Testis (tissue), 3 donors: ENCODE results near the gene ADARB1. TPM values are rescaled to one million over a fixed set of nuclear protein-coding genes. Genes with fewer than 3 reads are reported as not detected.

Experiments
- DNase-seq: peaks from one replicate; pipeline ENCODE4 v3.0.0-alpha.2; 2019
- H3K27ac ChIP-seq, 2 donors: fragments of 200-600 bp; sonication (generic); one replicate each; pipeline ENCODE4 v1.5.1; 2019
- H3K27me3 ChIP-seq: fragments of 200-600 bp; sonication (generic); one replicate; pipeline ENCODE4 v1.5.1; 2019
- H3K36me3 ChIP-seq: fragments of 200-600 bp; sonication (generic); one replicate; pipeline ENCODE4 v1.5.1; 2017; ENCODE audit warnings: low read depth; ENCODE audit errors: missing control alignments
- H3K4me1 ChIP-seq: fragments of 200-600 bp; sonication (generic); one replicate; pipeline ENCODE4 v1.5.1; 2019
- H3K4me3 ChIP-seq, 2 donors: fragments of 200-600 bp; sonication (generic); one replicate each; pipeline ENCODE4 v1.5.1; 2017 to 2019
- H3K9me3 ChIP-seq: fragments of 200-600 bp; sonication (generic); one replicate; pipeline ENCODE4 v1.5.1; 2017
- CTCF ChIP-seq, 3 experiments: fragments of 450-650 bp in 2 of 3; fragments of 200-600 bp in 1 of 3; sonication (generic) in 1 of 3; IDR thresholded peaks; one replicate each; pipeline ENCODE4 v1.5.1; 2016 to 2019; ENCODE audit warnings: antibody characterized with exemption in 3 of 3, mild to moderate bottlenecking in 2 of 3, moderate library complexity in 1 of 3
- POLR2A ChIP-seq: fragments of 450-650 bp; IDR thresholded peaks from one replicate; pipeline ENCODE4 v1.6.1; 2017; ENCODE audit warnings: antibody characterized with exemption, mild to moderate bottlenecking, moderate library complexity
- WGBS, 2 donors: methylation state at CpG; one replicate each; pipeline ENCODE4 v1.1.5; 2018; 5-methylcytosine and 5-hydroxymethylcytosine counted together
- intact Hi-C: fragments of 100-400 bp; cut with DNase I; formaldehyde crosslinking; loops from one replicate; pipeline ENCODE4 v1.15.1; 2023; ENCODE audit warnings: low total_unique reads
- polyA plus RNA-seq: library from polyadenylated mRNA; stranded (reverse); fragments of 350-450 nt; fragmentation: Illumina TruSeq; extraction: RNeasy Lipid Tissue Mini Kit (QIAGEN cat#74804); gene quantifications from one replicate; pipeline ENCODE4 v1.2.3, GENCODE V29; 2014; ENCODE audit warnings: low read depth, low replicate concordance; ENCODE audit not compliant: insufficient read depth
- total RNA-seq, 2 donors: library from RNA; depleted of rRNA; stranded (reverse); fragments of >200 nt; gene quantifications; one replicate each; pipeline ENCODE4 v1.2.3, GENCODE V29; 2016

Gene ADARB1
- total and polyA plus RNA-seq, 3 donors from 2014 or later = 17.6 to 23.0 (median 17.6) TPM

- Histone ChIP-seq H3K36me3 (no peaks in the 10 kb centered on the region), H3K9me3 (no peaks in the 10 kb centered on the region), H3K4me1 (peaks cover 3% of the 10 kb centered on the region), H3K4me3 (no peak overlapping the region), H3K27ac (no peak overlapping the region), H3K27me3 (no peaks in the 10 kb centered on the region)
- intact Hi-C loops = no loop called here
- 85 to 89% methylated on average over 2 to 7 of the region's 7 CpGs for WGBS, 2 donors
- TF ChIP-seq POLR2A (no peak), CTCF (IDR thresholded peaks at IDR 0.05) (no peak)
- DNase-seq = no peak
These were observed 94.6 kb downstream of the ADARB1 start for GRCh38 chr21:45169001-45169400.

- Histone ChIP-seq H3K9me3 (no peaks in the 10 kb centered on the region), H3K27ac (no peak overlapping the region), H3K4me1 (no peaks in the 10 kb centered on the region), H3K36me3 (no peaks in the 10 kb centered on the region), H3K4me3 (no peak overlapping the region), H3K27me3 (no peaks in the 10 kb centered on the region)
- intact Hi-C loops = no loop called here
- no peak for TF ChIP-seq CTCF (IDR thresholded peaks at IDR 0.05)
- TF ChIP-seq POLR2A = no peak
- 82 to 89% methylated on average over 6 of the region's 6 CpGs for WGBS, 2 donors
- DNase-seq = no peak
These were observed 95.3 kb downstream of the ADARB1 start for GRCh38 chr21:45169682-45170081.

- no peaks in the 10 kb centered on the region for H3K36me3 ChIP-seq
- H3K4me1 ChIP-seq = no peaks in the 10 kb centered on the region
- H3K4me3 ChIP-seq = no peak overlapping the region
- 95 to 97% methylated on average over 8 of the region's 8 CpGs for WGBS, 2 donors
- TF ChIP-seq POLR2A = no peak
- TF ChIP-seq CTCF (IDR thresholded peaks at IDR 0.05) = no peak
- no peak for DNase-seq
- no peak overlapping the region for H3K27ac ChIP-seq
- no peaks in the 10 kb centered on the region for H3K9me3 ChIP-seq
- intact Hi-C loops = no loop called here
- no peaks in the 10 kb centered on the region for H3K27me3 ChIP-seq
These were observed 96.6 kb downstream of the ADARB1 start for GRCh38 chr21:45170987-45171386.

DNA sequence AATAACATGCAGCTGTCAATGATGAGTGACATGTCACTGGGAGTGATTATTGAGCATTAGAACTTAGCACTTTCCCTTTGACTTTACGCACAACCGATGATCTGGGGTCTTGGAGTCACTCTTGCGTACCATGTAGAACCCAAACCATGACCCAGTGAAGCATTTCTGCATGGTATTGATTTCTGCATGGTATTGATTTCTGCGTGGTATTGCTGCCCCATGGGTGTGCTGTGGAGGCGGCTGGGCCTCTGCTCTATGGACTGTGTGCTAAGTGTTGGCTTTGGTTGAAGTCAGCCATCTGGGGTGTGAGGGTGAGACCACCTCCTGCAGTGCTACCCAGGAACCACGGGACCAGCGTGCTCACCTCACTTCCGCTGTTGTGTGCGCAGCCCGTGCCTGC is 98.0 kb downstream of the ADARB1 start:
- TF ChIP-seq POLR2A (no peak), CTCF (IDR thresholded peaks at IDR 0.05) (no peak)
- no peak overlapping the region for H3K27ac ChIP-seq
- no peak for DNase-seq
- intact Hi-C loops = no loop called here
- 95 to 97% methylated on average over 10 of the region's 10 CpGs for WGBS, 2 donors
- no peaks in the 10 kb centered on the region for H3K27me3 ChIP-seq
- no peaks in the 10 kb centered on the region for H3K36me3 ChIP-seq
- no peak overlapping the region for H3K4me3 ChIP-seq
- H3K9me3 ChIP-seq = no peaks in the 10 kb centered on the region
- no peaks in the 10 kb centered on the region for H3K4me1 ChIP-seq

- DNase-seq = no peak
These were observed 101.1 kb downstream of the ADARB1 start for GRCh38 chr21:45175326-45176095.

More at GRCh38 chr21:45175326-45176095, 101.1 kb downstream of the ADARB1 start:
- WGBS, 2 donors = 75 to 85% methylated on average over 12 of the region's 12 CpGs
- intact Hi-C loops = no loop called here
- H3K4me1 ChIP-seq = no peaks in the 10 kb centered on the region
- H3K4me3 ChIP-seq = no peak overlapping the region
- no peaks in the 10 kb centered on the region for H3K36me3 ChIP-seq
- no peaks in the 10 kb centered on the region for H3K27me3 ChIP-seq
- TF ChIP-seq CTCF (IDR thresholded peaks at IDR 0.05) = no peak
- no peak for TF ChIP-seq POLR2A
- no peaks in the 10 kb centered on the region for H3K9me3 ChIP-seq
- H3K27ac ChIP-seq = no peak overlapping the region
